GM12801 (cell line): ENCODE measurements around the gene TMEM256.

ENCODE experiments used
- CTCF ChIP-seq: IDR thresholded peaks from one replicate; pipeline ENCODE4 v1.5.1; 2011; ENCODE audit warnings: control low read depth; ENCODE audit not compliant: insufficient read length; ENCODE audit errors: extremely low read depth

TMEM256 gene

DNA sequence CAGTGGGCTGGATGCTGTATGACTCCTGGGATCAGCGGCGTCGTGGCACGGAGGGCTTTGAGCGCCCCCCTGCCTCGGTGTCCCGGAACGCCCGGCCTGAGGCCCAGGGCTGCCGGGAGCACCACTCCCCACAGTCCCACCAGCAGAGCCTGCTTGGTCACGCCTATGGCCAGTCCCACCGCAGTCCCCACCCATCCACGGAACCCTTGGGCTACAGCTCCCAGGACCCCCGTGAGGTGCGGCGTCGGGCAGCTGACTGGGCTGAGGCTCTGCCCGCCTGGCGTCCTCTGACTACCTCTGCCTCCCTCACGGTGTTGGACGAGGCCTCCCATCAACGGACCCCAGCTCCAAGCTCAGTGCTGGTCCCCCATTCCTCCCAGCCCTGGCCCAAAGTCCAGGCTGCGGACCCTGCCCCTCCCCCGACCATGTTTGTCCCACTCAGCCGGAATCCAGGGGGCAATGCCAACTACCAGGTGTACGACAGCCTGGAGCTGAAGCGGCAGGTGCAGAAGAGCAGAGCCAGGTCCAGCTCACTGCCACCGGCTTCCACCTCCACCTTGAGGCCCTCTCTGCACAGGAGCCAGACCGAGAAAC lies 23.1 kb upstream of the TMEM256 start:
- TF ChIP-seq CTCF = no peak

DNA sequence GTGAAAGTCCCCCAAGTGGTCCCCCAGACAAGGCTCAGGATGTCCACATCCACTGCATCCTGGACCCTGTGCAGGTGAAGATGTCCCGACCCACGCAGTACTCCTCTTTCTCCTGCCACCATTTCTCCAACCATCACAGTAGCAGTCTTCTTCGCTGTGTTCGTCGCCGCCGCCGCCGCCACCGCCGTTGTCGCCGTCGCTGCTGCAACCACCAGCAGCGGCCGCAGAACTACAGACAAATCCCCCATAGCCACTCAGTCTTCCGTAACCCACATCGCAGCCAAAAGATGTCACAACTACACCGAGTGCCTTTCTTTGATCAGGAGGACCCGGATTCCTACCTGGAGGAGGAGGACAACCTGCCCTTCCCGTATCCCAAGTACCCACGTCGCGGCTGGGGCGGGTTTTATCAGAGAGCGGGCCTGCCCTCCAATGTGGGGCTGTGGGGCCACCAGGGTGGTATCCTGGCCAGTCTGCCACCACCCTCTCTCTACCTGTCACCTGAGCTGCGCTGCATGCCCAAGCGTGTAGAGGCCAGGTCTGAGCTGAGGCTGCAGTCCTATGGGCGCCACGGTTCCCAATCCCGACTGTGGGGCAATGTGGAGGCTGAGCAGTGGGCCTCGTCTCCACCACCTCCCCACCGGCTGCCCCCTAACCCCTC lies 22.4 kb upstream of the TMEM256 start:
- no peak for TF ChIP-seq CTCF

DNA sequence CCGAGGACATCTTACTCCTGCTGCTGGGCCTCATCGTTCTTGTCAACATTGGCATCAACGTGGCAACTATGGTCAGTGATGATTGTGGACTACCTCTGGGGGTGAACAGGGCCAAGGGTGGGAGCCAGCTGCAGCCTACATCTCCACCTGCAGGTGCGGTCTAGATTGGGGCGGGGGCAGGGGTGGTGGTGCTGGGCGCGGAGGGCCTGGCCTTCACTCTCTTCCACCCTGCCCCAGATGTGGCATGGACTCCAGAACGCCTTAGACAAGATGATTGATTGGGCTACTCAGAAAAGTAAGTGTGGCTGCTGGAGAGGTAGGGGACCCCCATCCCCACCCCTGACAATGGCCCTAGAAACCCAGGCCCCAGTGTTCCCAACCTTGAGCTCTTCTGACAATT lies 21.9 kb upstream of the TMEM256 start:
- TF ChIP-seq CTCF = no peak

DNA sequence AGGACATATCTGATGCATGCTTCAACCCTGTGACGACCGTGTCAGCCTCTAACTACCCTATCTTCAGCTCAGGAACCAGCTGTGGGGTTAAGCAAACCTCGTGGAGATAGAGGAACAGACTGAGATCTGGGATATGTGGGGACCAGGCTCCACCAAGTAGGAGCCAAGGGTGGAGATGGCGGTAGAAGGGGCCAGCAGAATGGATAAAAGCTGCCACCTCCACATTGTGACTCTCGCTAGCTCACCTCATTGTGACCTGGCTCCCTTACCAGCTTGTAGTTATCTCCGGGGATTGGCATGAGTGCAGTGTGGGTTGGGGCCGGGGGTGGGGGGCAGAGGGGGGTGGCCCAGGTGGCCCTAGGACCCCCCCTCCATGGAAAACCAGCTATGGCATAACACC lies 21.4 kb upstream of the TMEM256 start, which contains the start of gene SPEM2:
Gene SPEM2, plus strand, starts transcription at position 301 of the 400 bp plus-strand sequence. Its CDS starts 73 bp downstream, at position 374.
- no peak for TF ChIP-seq CTCF

GRCh38 chr17:7423679-7424078 lies 19.8 kb upstream of the TMEM256 start:
- no peak for TF ChIP-seq CTCF

DNA sequence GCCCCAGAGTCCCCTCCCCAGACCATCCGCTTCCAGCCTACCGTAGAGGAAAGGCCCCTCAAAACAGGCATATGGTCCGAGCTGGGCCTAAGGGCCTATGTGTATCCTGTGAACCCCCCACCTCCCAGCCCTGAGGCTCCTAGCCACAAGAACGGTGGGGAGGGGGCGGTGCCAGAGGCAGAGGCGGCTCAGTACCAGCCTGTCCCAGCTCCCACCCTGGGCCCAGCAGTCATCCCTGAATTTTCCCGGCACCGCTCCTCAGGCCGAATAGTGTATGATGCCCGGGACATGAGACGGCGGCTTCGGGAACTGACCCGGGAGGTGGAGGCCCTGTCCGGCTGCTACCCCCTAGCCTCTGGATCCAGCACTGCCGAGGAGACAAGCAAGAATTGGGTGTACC lies 17.3 kb upstream of the TMEM256 start:
- TF ChIP-seq CTCF = no peak

DNA sequence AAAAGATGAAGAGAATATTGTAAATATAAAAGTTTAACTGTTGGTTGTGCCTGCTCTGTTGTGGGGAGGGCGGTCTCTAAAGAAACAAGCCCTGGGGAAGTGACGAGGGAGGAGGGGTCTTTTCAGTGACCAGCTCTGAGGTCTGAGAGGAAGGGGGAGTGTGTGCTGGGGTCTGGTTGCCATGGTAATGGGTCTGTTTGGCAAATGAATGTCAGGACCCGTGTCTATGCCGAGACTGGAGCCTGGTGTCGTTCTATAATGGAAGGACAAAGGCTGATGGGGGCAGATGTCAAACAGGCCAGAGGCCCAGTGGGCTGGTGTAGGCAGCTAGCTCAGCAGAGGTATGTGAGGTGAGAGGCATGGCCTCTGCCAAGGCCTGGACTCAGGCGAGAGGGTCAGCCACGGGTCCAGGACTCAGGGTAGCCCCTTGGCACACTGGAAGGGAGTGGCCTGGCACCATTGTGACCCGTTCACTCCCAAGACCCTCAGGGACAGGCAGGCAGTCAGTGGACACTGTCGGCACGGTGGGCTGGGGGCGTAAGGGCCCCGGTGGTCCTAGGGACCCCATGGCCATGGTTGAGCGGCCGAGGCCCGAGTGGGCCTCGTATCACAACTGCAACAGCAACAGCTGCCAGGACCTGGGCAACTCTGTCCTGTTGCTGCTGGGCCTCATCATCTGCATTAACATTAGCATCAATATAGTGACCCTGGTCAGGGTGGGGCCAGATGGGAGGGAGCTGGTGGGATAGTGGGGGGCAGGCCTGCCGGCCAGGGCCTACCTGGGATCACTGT lies 16.1 kb upstream of the TMEM256 start, which contains the start of gene SPEM1:
Gene SPEM1, plus strand, starts transcription at position 506 of the 792 bp plus-strand sequence. Its CDS starts 61 bp downstream, at position 567.
- no peak for TF ChIP-seq CTCF
